Pancreas (tissue), 10 donors: ENCODE data around the gene PROZ. TPM values are rescaled to one million over a fixed set of nuclear protein-coding genes. Genes with fewer than 3 reads are reported as not detected.

Experiments
- ATAC-seq, 4 donors: fragments of 200-7000 bp; cut with Tn5 transposase; one replicate each; pipeline versions ENCODE4 v1.8.0 to v1.9.1; 2020; ENCODE audit warnings: mild to moderate bottlenecking in 4 of 4, moderate library complexity in 4 of 4
- DNase-seq, 6 donors: peaks; one replicate each; pipeline ENCODE4 v3.0.0-alpha.2; 2020
- FAIRE-seq: peaks from 2 replicates; lab custom pipeline; 2012; peaks lifted over from hg19 to GRCh38; lab: Jason Lieb, UNC
- H3K27ac ChIP-seq, 4 donors: fragments of 200-600 bp; sonication (generic); 1 replicate in 3 of 4; 2 replicates in 1 of 4; pipeline versions ENCODE4 v1.5.0 to v1.8.0; 2020
- H3K27me3 ChIP-seq, 4 donors: fragments of 200-600 bp; one replicate each; pipeline ENCODE4 v1.8.0; 2021
- H3K36me3 ChIP-seq, 3 donors: fragments of 200-600 bp; sonication (generic) in 1 of 3; one replicate each; pipeline versions ENCODE4 v1.5.0 to v1.8.0; 2020 to 2021
- H3K4me1 ChIP-seq, 3 donors: fragments of 200-600 bp; one replicate each; pipeline ENCODE4 v1.8.0; 2021
- H3K4me3 ChIP-seq, 4 donors: fragments of 200-600 bp; sonication (generic) in 2 of 4; one replicate each; pipeline versions ENCODE4 v1.5.0 to v1.8.0; 2020 to 2021
- H3K9me3 ChIP-seq, 4 donors: fragments of 200-600 bp; one replicate each; pipeline ENCODE4 v1.8.0; 2021
- WGBS, 2 donors: extraction: QIAGEN DNeasy Blood & Tissue Kit; methylation state at CpG; one replicate each; pipeline ENCODE4 v1.1.7; 2013; 5-methylcytosine and 5-hydroxymethylcytosine counted together
- intact Hi-C, 3 donors: fragments of 100-400 bp; cut with DNase I; formaldehyde crosslinking; loops; one replicate each; pipeline versions ENCODE4 v1.11.1 to v1.14.2; 2022
- polyA plus RNA-seq, 2 donors: library from polyadenylated mRNA; stranded (reverse); fragments of 200-250 nt; gene quantifications; one replicate each; pipeline ENCODE4 v1.2.3, GENCODE V29; 2013
- total RNA-seq, 6 donors: library from RNA; stranded (reverse); fragmentation: NEBNext Ultra II Directional in 4 of 6; extraction: Animal tissue kit (Norgen Biotek cat#: 25700) in 4 of 6; gene quantifications; one replicate each; pipeline versions ENCODE4 v1.2.1 to v1.2.4, GENCODE V29; 2021 to 2023
- TF ChIP-seq, protein P1 (sequence below), 4 donors: fragments of 200-600 bp; sonication (generic) in 3 of 4; IDR thresholded peaks; one replicate each; pipeline versions ENCODE4 v1.5.0 to v1.8.0; 2021; ENCODE audit warnings: antibody characterized with exemption in 4 of 4
- donor health status: healthy with polysubstance abuse.
- donor health status: DM: no; HTN: no; CAD: no; lungs with moderate emphysema.
- donor health status: DM: no; HTN: no; CAD: no.
- donor health status: control.
- donor health status: control.
- donor health status: Bipolar disorder and iron deficiency.
- donor health status: DM: yes; HTN: yes; CAD: no.
- donor health status: DM: no; HTN: no; CAD: no.
- donor health status: DM: no; HTN: no; CAD: no.
- donor health status: DM: yes; HTN: yes; CAD: no.

The PROZ gene
- total and polyA plus RNA-seq, 8 donors: 0.05 TPM; not detected in 7

DNA sequence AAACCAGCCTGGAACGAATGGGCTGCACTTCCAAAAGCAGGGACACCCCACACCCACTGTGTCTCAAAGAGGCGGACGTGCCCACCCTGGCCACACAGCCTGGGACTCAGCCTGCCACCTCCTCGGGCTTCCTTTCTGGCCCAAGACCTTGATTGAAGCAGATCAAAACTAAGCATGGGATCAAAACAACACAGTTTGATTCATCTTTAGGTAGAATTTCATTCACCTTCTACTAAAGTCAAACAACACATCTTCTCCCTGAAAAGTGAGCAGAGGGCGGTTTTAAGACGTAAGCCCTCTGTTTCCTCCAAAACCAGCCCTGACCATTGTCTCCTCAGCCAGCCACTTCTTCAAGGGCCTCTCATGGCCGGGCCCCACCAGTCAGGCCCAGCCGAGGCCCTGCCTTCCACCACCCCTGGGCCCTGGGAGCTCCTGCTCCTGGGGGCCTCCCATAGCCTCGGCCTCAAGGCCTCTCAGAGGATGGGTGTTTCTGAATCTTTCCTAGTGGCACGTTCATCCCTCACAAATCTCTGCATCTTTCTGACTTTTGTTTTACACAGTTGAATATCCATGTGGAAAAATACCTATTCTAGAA lies 42.1 kb upstream of the PROZ start:
- intact Hi-C loops: no loop called here
- FAIRE-seq: no peak
- H3K4me1 ChIP-seq: no peaks in the 10 kb centered on the region
- TF ChIP-seq, protein P1, sequence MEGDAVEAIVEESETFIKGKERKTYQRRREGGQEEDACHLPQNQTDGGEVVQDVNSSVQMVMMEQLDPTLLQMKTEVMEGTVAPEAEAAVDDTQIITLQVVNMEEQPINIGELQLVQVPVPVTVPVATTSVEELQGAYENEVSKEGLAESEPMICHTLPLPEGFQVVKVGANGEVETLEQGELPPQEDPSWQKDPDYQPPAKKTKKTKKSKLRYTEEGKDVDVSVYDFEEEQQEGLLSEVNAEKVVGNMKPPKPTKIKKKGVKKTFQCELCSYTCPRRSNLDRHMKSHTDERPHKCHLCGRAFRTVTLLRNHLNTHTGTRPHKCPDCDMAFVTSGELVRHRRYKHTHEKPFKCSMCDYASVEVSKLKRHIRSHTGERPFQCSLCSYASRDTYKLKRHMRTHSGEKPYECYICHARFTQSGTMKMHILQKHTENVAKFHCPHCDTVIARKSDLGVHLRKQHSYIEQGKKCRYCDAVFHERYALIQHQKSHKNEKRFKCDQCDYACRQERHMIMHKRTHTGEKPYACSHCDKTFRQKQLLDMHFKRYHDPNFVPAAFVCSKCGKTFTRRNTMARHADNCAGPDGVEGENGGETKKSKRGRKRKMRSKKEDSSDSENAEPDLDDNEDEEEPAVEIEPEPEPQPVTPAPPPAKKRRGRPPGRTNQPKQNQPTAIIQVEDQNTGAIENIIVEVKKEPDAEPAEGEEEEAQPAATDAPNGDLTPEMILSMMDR (IDR thresholded peaks at IDR 0.05): no peak
- H3K27me3 ChIP-seq: no peaks in the 10 kb centered on the region
- H3K27ac ChIP-seq: no peak overlapping the region
- DNase-seq: no peak
- no peak for ATAC-seq
- WGBS, 2 donors: 74 to 78% methylated on average over 10 of the region's 10 CpGs
- no peak overlapping the region for H3K4me3 ChIP-seq
- no peaks in the 10 kb centered on the region for H3K9me3 ChIP-seq
- no peaks in the 10 kb centered on the region for H3K36me3 ChIP-seq

DNA sequence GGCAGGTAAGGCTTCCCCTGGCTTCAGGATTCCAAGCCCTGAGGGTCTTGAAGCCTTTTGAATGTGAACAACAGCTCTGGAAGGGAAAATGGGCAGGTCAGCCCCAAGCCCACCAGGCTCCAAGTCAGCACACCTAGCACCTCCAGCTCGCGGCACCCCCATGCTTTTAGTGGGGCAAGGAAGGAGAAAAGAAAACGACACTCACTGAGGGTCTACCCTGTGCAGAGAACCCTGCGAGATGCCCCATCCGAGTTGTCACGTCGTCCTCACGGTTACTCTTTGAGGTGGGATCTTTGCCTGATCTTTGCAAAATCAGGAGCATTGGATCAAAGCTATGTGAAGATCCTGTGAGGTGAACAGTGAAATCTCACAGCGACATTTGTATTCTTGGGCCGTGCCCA lies 41.6 kb upstream of the PROZ start:
- peak in 1 of 6 donors; percentile 19 for DNase-seq
- ATAC-seq: no peak
- 61 to 77% methylated on average over 10 of the region's 10 CpGs for WGBS, 2 donors
- no peak overlapping the region for H3K4me3 ChIP-seq
- H3K4me1 ChIP-seq: no peaks in the 10 kb centered on the region
- H3K36me3 ChIP-seq: no peaks in the 10 kb centered on the region
- intact Hi-C loops: no loop called here
- FAIRE-seq: no peak
- TF ChIP-seq, protein P1 (IDR thresholded peaks at IDR 0.05): no peak
- no peaks in the 10 kb centered on the region for H3K9me3 ChIP-seq
- no peak overlapping the region for H3K27ac ChIP-seq
- no peaks in the 10 kb centered on the region for H3K27me3 ChIP-seq

- no peaks in the 10 kb centered on the region for H3K9me3 ChIP-seq
- intact Hi-C loops: no loop called here
- peak in 1 of 6 donors; percentile 51 for DNase-seq
- no peaks in the 10 kb centered on the region for H3K27me3 ChIP-seq
- no peaks in the 10 kb centered on the region for H3K36me3 ChIP-seq
- H3K4me3 ChIP-seq: no peak overlapping the region
- no peak for FAIRE-seq
- no peaks in the 10 kb centered on the region for H3K4me1 ChIP-seq
- no peak overlapping the region for H3K27ac ChIP-seq
- TF ChIP-seq, protein P1 (IDR thresholded peaks at IDR 0.05): no peak
- no peak for ATAC-seq
- WGBS, 2 donors: 81 to 84% methylated on average over 21 to 26 of the region's 26 CpGs
These were observed 41.0 kb upstream of the PROZ start for GRCh38 chr13:113117335-113117872.

DNA sequence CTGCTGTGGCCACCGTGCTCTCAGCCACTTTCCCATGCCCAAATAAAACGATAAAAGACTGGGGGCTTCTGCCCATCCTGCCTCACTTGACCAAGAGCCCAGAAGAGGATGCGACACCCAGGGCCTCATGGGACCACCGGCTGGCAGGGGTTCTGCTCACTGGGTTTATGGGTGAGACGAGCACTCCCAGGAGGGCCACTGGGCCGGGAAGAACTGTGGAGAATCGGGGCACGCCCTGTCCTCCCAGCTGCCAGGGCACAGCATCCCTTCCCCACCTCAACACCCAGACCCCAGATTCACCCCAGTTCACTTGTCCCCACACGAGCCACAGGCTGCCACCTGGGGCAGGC lies 40.6 kb upstream of the PROZ start:
- FAIRE-seq: no peak
- H3K4me1 ChIP-seq: no peaks in the 10 kb centered on the region
- intact Hi-C loops: no loop called here
- 66 to 76% methylated on average over 9 of the region's 9 CpGs for WGBS, 2 donors
- H3K36me3 ChIP-seq: no peaks in the 10 kb centered on the region
- H3K27me3 ChIP-seq: no peaks in the 10 kb centered on the region
- H3K9me3 ChIP-seq: no peaks in the 10 kb centered on the region
- TF ChIP-seq, protein P1 (IDR thresholded peaks at IDR 0.05): no peak
- ATAC-seq: no peak
- peak in 1 of 6 donors; percentile 55 for DNase-seq
- no peak overlapping the region for H3K27ac ChIP-seq
- H3K4me3 ChIP-seq: no peak overlapping the region

DNA sequence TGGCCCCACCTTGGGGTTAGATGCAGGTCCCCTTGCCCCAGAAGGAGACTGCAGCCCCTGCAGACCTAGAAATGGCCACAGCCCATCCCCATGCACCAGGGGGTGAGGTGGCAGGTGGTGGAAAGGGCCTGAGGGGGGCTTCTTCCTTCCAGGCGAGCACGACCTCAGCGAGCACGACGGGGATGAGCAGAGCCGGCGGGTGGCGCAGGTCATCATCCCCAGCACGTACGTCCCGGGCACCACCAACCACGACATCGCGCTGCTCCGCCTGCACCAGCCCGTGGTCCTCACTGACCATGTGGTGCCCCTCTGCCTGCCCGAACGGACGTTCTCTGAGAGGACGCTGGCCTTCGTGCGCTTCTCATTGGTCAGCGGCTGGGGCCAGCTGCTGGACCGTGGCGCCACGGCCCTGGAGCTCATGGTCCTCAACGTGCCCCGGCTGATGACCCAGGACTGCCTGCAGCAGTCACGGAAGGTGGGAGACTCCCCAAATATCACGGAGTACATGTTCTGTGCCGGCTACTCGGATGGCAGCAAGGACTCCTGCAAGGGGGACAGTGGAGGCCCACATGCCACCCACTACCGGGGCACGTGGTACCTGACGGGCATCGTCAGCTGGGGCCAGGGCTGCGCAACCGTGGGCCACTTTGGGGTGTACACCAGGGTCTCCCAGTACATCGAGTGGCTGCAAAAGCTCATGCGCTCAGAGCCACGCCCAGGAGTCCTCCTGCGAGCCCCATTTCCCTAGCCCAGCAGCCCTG lies 40.0 kb upstream of the PROZ start:
- TF ChIP-seq, protein P1 (IDR thresholded peaks at IDR 0.05): no peak
- Histone ChIP-seq H3K4me1 (no peaks in the 10 kb centered on the region), H3K27me3 (no peaks in the 10 kb centered on the region), H3K27ac (no peak overlapping the region), H3K36me3 (no peaks in the 10 kb centered on the region), H3K4me3 (no peak overlapping the region), H3K9me3 (no peaks in the 10 kb centered on the region)
- no peak for ATAC-seq
- intact Hi-C loops: no loop called here
- no peak for FAIRE-seq
- peak in 2 of 6 donors; percentile 48 to 70 for DNase-seq
- 75 to 83% methylated on average over 42 of the region's 42 CpGs for WGBS, 2 donors
